ENCODE results near the gene SEMA6A. TPM values are rescaled to one million over a fixed set of nuclear protein-coding genes. Genes with fewer than 3 reads are reported as not detected.

The SEMA6A gene
- total and polyA plus RNA-seq, 2 experiments from 2014 or later: 233 to 400 TPM

- TF ChIP-seq, protein P1, sequence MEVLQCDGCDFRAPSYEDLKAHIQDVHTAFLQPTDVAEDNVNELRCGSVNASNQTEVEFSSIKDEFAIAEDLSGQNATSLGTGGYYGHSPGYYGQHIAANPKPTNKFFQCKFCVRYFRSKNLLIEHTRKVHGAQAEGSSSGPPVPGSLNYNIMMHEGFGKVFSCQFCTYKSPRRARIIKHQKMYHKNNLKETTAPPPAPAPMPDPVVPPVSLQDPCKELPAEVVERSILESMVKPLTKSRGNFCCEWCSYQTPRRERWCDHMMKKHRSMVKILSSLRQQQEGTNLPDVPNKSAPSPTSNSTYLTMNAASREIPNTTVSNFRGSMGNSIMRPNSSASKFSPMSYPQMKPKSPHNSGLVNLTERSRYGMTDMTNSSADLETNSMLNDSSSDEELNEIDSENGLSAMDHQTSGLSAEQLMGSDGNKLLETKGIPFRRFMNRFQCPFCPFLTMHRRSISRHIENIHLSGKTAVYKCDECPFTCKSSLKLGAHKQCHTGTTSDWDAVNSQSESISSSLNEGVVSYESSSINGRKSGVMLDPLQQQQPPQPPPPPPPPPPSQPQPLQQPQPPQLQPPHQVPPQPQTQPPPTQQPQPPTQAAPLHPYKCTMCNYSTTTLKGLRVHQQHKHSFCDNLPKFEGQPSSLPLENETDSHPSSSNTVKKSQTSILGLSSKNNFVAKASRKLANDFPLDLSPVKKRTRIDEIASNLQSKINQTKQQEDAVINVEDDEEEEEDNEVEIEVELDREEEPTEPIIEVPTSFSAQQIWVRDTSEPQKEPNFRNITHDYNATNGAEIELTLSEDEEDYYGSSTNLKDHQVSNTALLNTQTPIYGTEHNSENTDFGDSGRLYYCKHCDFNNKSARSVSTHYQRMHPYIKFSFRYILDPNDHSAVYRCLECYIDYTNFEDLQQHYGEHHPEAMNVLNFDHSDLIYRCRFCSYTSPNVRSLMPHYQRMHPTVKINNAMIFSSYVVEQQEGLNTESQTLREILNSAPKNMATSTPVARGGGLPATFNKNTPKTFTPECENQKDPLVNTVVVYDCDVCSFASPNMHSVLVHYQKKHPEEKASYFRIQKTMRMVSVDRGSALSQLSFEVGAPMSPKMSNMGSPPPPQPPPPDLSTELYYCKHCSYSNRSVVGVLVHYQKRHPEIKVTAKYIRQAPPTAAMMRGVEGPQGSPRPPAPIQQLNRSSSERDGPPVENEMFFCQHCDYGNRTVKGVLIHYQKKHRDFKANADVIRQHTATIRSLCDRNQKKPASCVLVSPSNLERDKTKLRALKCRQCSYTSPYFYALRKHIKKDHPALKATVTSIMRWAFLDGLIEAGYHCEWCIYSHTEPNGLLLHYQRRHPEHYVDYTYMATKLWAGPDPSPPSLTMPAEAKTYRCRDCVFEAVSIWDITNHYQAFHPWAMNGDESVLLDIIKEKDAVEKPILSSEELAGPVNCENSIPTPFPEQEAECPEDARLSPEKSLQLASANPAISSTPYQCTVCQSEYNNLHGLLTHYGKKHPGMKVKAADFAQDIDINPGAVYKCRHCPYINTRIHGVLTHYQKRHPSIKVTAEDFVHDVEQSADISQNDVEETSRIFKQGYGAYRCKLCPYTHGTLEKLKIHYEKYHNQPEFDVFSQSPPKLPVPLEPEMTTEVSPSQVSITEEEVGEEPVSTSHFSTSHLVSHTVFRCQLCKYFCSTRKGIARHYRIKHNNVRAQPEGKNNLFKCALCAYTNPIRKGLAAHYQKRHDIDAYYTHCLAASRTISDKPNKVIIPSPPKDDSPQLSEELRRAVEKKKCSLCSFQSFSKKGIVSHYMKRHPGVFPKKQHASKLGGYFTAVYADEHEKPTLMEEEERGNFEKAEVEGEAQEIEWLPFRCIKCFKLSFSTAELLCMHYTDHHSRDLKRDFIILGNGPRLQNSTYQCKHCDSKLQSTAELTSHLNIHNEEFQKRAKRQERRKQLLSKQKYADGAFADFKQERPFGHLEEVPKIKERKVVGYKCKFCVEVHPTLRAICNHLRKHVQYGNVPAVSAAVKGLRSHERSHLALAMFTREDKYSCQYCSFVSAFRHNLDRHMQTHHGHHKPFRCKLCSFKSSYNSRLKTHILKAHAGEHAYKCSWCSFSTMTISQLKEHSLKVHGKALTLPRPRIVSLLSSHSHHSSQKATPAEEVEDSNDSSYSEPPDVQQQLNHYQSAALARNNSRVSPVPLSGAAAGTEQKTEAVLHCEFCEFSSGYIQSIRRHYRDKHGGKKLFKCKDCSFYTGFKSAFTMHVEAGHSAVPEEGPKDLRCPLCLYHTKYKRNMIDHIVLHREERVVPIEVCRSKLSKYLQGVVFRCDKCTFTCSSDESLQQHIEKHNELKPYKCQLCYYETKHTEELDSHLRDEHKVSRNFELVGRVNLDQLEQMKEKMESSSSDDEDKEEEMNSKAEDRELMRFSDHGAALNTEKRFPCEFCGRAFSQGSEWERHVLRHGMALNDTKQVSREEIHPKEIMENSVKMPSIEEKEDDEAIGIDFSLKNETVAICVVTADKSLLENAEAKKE (CRISPR knock-in tag; IDR thresholded peaks at IDR 0.05): no peak
- no peak for TF ChIP-seq POLR2AphosphoS5 (IDR thresholded peaks at IDR 0.05; ENCODE audit: low read depth)
- TF ChIP-seq, protein P2, sequence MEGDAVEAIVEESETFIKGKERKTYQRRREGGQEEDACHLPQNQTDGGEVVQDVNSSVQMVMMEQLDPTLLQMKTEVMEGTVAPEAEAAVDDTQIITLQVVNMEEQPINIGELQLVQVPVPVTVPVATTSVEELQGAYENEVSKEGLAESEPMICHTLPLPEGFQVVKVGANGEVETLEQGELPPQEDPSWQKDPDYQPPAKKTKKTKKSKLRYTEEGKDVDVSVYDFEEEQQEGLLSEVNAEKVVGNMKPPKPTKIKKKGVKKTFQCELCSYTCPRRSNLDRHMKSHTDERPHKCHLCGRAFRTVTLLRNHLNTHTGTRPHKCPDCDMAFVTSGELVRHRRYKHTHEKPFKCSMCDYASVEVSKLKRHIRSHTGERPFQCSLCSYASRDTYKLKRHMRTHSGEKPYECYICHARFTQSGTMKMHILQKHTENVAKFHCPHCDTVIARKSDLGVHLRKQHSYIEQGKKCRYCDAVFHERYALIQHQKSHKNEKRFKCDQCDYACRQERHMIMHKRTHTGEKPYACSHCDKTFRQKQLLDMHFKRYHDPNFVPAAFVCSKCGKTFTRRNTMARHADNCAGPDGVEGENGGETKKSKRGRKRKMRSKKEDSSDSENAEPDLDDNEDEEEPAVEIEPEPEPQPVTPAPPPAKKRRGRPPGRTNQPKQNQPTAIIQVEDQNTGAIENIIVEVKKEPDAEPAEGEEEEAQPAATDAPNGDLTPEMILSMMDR (conservative IDR thresholded peaks at IDR 0.05; ENCODE audit: low read depth in 2 of 2): no peak
These were observed 58.6 kb downstream of the SEMA6A start (continued) for GRCh38 chr5:116516021-116516420.

DNA sequence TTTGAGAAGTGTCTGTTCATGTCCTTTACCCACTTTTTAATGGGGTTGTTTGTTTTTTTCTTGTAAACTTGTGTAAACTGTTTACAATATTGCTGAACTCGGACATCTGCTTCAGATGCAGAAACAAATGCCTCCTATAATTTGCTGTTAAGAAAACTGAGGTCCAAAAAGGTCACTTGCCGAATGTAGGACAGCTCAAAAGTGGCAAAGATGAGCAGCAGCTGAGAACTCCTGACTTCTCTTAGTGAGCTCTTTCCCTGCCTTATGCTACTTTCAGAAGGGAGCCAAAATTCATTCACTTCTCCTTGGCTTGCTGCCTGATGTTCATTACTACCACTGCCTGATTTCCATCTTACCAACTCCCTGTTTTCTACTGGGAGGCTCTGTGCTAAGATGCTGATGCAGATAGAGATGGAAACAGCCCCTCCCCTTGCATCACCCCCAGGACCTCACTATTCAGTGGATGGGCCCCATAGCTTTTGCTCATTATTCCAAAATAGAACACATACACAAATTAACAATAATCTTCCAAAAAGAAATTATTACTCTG, 60.1 kb downstream of the SEMA6A start:
- peaks cover 100% of the 10 kb centered on the region for H3K79me2 ChIP-seq (replicated peaks; ENCODE audit: insufficient read depth)
- Mint-ChIP-seq H3K9me3 (no peaks in the 10 kb centered on the region), H3K27ac (0 out of 2 replicates have a peak overlapping the region, but pooled peaks have one; percentile 17), H3K36me3 (ENCODE audit: low read depth) (peaks cover 16% of the 10 kb centered on the region), H3K27me3 (ENCODE audit: insufficient read depth, low read depth, poor library complexity) (peaks cover 4% of the 10 kb centered on the region), H3K4me3 (no peak overlapping the region), H3K4me1 (peaks cover 78% of the 10 kb centered on the region)
- peaks cover 87% of the 10 kb centered on the region for H4K20me1 ChIP-seq (replicated peaks; ENCODE audit: insufficient read depth)
- H3K36me3 ChIP-seq (ENCODE audit: insufficient read depth): no peaks in the 10 kb centered on the region
- peaks cover 93% of the 10 kb centered on the region for H3K4me1 ChIP-seq (ENCODE audit: insufficient read depth)
- H3K27me3 ChIP-seq (ENCODE audit: insufficient read depth): no peaks in the 10 kb centered on the region
- no peak overlapping the region for H3K4me2 ChIP-seq
- no peaks in the 10 kb centered on the region for H3F3A ChIP-seq (replicated peaks; ENCODE audit: low read depth)
- no peak overlapping the region for H3K4me3 ChIP-seq
- H3K27ac ChIP-seq (ENCODE audit: low read depth): no peak overlapping the region
- ATAC-seq (no peak), DNase-seq (ENCODE audit: low spot score) (no peak)
- no peaks in the 10 kb centered on the region for H3K9me2 ChIP-seq (ENCODE audit: insufficient read depth)
- no peak overlapping the region for H2AFZ ChIP-seq
- TF ChIP-seq, protein P1 (CRISPR knock-in tag; IDR thresholded peaks at IDR 0.05): no peak
- TF ChIP-seq ZNF114 (CRISPR knock-in tag; IDR thresholded peaks at IDR 0.05): no peak
- TF ChIP-seq ZNF331 (CRISPR knock-in tag; IDR thresholded peaks at IDR 0.05; ENCODE audit: low read depth): no peak
- TF ChIP-seq CREB1 (CRISPR knock-in tag; IDR thresholded peaks at IDR 0.05; ENCODE audit: low read depth): no peak
- no peak for TF ChIP-seq NANOG (IDR thresholded peaks at IDR 0.05; ENCODE audit: borderline replicate concordance)

Measured in GM23338 (cell line).